Peyer's patch (tissue), 4 donors: ENCODE data around the gene BBS12. TPM values are rescaled to one million over a fixed set of nuclear protein-coding genes. Genes with fewer than 3 reads are reported as not detected.

Source experiments
- DNase-seq, 3 donors: peaks; one replicate each; pipeline ENCODE4 v3.0.0-alpha.2; 2017 to 2019
- H3K27ac ChIP-seq, 4 donors: fragments of 200-600 bp; sonication (generic); one replicate each; pipeline ENCODE4 v1.5.1; 2016 to 2019
- H3K27me3 ChIP-seq, 2 donors: fragments of 200-600 bp; sonication (generic); one replicate each; pipeline ENCODE4 v1.5.1; 2019
- H3K36me3 ChIP-seq, 3 donors: fragments of 200-600 bp; sonication (generic); one replicate each; pipeline ENCODE4 v1.5.1; 2016 to 2019
- H3K4me1 ChIP-seq, 4 donors: fragments of 200-600 bp; sonication (generic); one replicate each; pipeline ENCODE4 v1.5.1; 2016 to 2019
- H3K4me3 ChIP-seq, 4 donors: fragments of 200-600 bp; sonication (generic); 1 replicate in 3 of 4; 2 replicates in 1 of 4; pipeline ENCODE4 v1.5.1; 2016 to 2019; ENCODE audit warnings: mild to moderate bottlenecking in 1 of 4
- H3K9me3 ChIP-seq, 4 donors: fragments of 200-600 bp; sonication (generic); one replicate each; pipeline ENCODE4 v1.5.1; 2016 to 2019; ENCODE audit warnings: mild to moderate bottlenecking in 1 of 4
- CTCF ChIP-seq, 6 experiments: fragments of 450-650 bp in 4 of 6; fragments of 200-600 bp in 2 of 6; sonication (generic) in 1 of 6; IDR thresholded peaks; one replicate each; pipeline ENCODE4 v1.5.1; 2017 to 2019; ENCODE audit warnings: antibody characterized with exemption in 6 of 6, mild to moderate bottlenecking in 3 of 6, moderate library complexity in 1 of 6
- POLR2A ChIP-seq, 2 donors: fragments of 450-650 bp; IDR thresholded peaks; one replicate each; pipeline ENCODE4 v1.5.1; 2017; ENCODE audit warnings: antibody characterized with exemption in 2 of 2, mild to moderate bottlenecking in 2 of 2, moderate library complexity in 2 of 2
- total RNA-seq, 4 donors: library from RNA; depleted of rRNA; stranded (reverse); fragments of >200 nt; gene quantifications; one replicate each; pipeline ENCODE4 v1.1.0, GENCODE V29; 2016

The BBS12 gene
- total RNA-seq, 4 donors from 2014 or later = 1.7 to 5.6 (median 4.7) TPM

- Histone ChIP-seq H3K4me3 (no peak overlapping the region), H3K27ac (no peak overlapping the region), H3K27me3 (no peaks in the 10 kb centered on the region), H3K9me3 (no peaks in the 10 kb centered on the region), H3K4me1 (peaks cover 0 to 5% (median 2%) of the 10 kb centered on the region in 4 donors), H3K36me3 (no peaks in the 10 kb centered on the region)
- peak in 1 of 3 donors; percentile 73 for DNase-seq
- TF ChIP-seq CTCF (IDR thresholded peaks at IDR 0.05) = peak; percentile 49 to 86 (median 76)
- TF ChIP-seq POLR2A (IDR thresholded peaks at IDR 0.05) = no peak
Measured at GRCh38 chr4:122758033-122758432, 25.5 kb downstream of the BBS12 start.

- no peaks in the 10 kb centered on the region for H3K36me3 ChIP-seq
- no peaks in the 10 kb centered on the region for H3K27me3 ChIP-seq
- no peak for DNase-seq
- H3K4me1 ChIP-seq = peaks cover 0 to 5% (median 2%) of the 10 kb centered on the region in 4 donors
- TF ChIP-seq CTCF (IDR thresholded peaks at IDR 0.05) = no peak
- TF ChIP-seq POLR2A (IDR thresholded peaks at IDR 0.05) = no peak
- H3K27ac ChIP-seq = no peak overlapping the region
- H3K9me3 ChIP-seq = no peaks in the 10 kb centered on the region
- no peak overlapping the region for H3K4me3 ChIP-seq
Measured at GRCh38 chr4:122759639-122760310, 27.3 kb downstream of the BBS12 start.

GRCh38 chr4:122762520-122762919 lies 30.0 kb downstream of the BBS12 start:
- no peak overlapping the region for H3K27ac ChIP-seq
- TF ChIP-seq CTCF (IDR thresholded peaks at IDR 0.05) (no peak), POLR2A (IDR thresholded peaks at IDR 0.05) (no peak)
- H3K9me3 ChIP-seq = no peaks in the 10 kb centered on the region
- peak in 1 of 3 donors; percentile 16 for DNase-seq
- peaks cover 0 to 7% (median 2%) of the 10 kb centered on the region in 4 donors for H3K4me1 ChIP-seq
- no peaks in the 10 kb centered on the region for H3K36me3 ChIP-seq
- no peaks in the 10 kb centered on the region for H3K27me3 ChIP-seq
- H3K4me3 ChIP-seq = no peak overlapping the region

- peaks cover 0 to 5% (median 2%) of the 10 kb centered on the region in 4 donors for H3K4me1 ChIP-seq
- no peak overlapping the region for H3K4me3 ChIP-seq
- no peak overlapping the region for H3K27ac ChIP-seq
- no peaks in the 10 kb centered on the region for H3K9me3 ChIP-seq
- no peak for TF ChIP-seq CTCF (IDR thresholded peaks at IDR 0.05)
- no peak for TF ChIP-seq POLR2A (IDR thresholded peaks at IDR 0.05)
- DNase-seq = no peak
- no peaks in the 10 kb centered on the region for H3K27me3 ChIP-seq
- H3K36me3 ChIP-seq = no peaks in the 10 kb centered on the region
Measured at GRCh38 chr4:122762966-122763716, 30.6 kb downstream of the BBS12 start.

- Histone ChIP-seq H3K9me3 (no peaks in the 10 kb centered on the region), H3K4me3 (no peak overlapping the region), H3K4me1 (peaks cover 0 to 5% (median 2%) of the 10 kb centered on the region in 4 donors), H3K27ac (no peak overlapping the region), H3K27me3 (no peaks in the 10 kb centered on the region), H3K36me3 (no peaks in the 10 kb centered on the region)
- no peak for DNase-seq
- TF ChIP-seq POLR2A (IDR thresholded peaks at IDR 0.05) (no peak), CTCF (IDR thresholded peaks at IDR 0.05) (no peak)
Measured at GRCh38 chr4:122764071-122764820, 31.7 kb downstream of the BBS12 start.
